Measurements from ENCODE around the gene DCDC1.

The DCDC1 gene

DNA sequence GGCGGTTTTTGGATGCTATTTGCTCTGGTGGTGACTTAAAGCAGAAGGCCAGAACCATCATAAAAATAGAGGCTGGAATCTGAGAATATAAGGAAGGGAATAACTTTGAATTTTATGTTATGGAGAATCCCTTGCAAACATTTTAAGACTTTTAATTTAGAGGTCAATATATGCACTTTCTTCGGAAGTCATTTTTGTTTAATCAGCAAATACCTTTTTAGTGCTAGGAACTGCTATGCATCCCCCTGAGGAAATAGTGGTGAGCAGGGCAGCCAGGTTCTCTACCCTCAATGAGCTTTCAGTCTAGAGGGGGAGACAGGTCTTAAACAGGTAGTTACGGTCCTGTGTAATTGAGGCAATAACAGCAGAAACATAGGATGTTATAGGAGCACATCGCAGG, 516.9 kb downstream of the DCDC1 start:
- DNase-seq (ENCODE audit: low read depth) = no peak

DNA sequence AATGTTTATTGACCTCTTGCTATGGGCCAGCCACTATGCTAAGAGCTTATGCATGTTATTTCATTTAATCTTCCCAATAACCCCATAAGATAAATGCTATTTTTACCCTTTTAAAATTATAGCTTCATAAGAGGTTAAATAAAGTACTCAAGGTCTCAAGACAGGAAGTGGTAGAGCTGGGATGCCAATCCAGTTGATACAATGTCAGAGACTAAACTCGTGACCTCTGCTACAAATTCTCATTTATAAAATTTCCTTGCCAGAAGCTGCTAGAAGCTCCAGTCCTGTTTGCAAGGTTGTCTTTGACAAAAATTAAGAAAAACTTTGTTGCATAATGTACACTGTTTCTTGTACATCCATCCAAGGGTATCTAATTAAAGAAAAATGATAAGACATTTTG, 517.4 kb downstream of the DCDC1 start:
- no peak for DNase-seq (ENCODE audit: low read depth)

DNA sequence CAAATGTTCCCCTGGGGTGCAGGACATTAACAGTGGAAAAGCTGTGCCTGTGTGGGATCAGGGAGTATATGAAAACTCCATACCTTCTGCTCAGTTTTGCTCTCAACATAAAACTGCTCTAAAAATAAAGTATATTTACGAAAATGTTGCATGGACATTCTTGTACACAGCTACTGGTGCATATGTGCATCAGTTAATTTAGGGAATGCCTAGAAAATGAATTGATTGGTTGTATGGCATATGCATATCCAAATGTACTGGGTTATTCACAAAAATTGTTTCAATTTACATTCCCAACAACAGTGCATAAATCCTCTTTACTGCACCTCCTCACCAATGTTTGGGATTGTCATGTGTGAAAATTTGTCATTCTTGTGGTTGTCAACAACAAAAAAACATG, 532.3 kb downstream of the DCDC1 start:
- DNase-seq (ENCODE audit: low read depth) = no peak

DNA sequence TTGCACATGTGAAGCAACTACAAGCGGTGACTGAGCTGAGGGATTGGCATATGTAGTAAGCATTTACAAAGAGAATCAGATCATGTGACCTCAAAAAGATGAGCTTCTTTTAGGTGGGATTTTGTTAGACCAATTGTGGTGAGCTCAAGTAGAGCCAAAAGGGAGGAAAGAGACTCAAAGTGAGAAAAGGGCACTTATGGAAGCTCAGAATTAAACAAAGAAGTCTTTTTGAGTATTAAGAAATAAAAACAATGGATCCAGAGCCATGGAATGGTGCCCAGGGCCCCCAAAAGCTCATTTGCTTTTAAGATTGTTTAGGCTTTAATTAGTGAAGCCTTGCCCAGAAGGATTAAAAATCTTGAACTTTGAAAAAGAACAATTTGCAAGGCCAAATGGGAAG, 536.7 kb downstream of the DCDC1 start:
- DNase-seq (ENCODE audit: low read depth) = no peak

GRCh38 chr11:30830681-30831080, 538.9 kb downstream of the DCDC1 start:
- DNase-seq (ENCODE audit: low read depth) = no peak

DNA sequence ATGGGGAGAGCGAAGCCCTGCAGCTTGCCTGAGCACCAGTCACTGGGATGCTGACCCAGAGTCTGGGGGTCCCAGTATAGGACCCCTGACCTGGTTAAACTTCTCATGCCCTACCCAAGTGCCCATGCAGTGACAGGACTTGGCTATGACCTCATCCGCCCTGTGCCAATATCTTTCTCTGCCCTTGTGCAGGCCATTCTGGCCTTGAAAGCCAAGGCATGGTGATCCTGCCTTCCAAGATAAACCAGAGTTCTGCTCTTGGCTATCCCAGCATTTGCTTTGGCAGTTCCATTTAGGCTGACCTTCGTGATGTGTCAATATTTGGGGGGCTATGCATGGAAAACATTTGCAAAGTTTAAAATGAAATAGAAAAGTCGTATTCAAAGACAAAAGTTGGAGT, 542.6 kb downstream of the DCDC1 start:
- no peak for DNase-seq (ENCODE audit: low read depth)

DNA sequence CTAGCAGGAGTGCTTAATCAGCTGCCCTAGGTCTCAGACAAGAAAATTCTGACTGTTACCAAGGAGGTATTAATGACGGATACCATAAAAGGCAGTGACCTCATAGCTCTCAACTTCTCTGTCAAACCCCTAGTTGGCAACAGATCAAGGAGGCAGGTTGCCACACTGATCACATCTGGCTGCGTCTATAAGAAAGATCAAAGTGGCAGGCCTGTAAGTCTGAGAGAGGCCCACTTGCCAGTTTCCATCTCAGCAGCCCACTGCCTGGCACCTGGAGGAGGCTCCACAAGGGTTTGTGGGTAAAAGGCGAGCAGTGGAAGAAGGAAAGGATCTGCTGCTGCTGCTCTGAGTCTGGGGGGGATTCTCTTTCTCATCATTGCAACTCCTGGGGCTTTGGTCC, 543.8 kb downstream of the DCDC1 start:
- no peak for DNase-seq (ENCODE audit: low read depth)

DNA sequence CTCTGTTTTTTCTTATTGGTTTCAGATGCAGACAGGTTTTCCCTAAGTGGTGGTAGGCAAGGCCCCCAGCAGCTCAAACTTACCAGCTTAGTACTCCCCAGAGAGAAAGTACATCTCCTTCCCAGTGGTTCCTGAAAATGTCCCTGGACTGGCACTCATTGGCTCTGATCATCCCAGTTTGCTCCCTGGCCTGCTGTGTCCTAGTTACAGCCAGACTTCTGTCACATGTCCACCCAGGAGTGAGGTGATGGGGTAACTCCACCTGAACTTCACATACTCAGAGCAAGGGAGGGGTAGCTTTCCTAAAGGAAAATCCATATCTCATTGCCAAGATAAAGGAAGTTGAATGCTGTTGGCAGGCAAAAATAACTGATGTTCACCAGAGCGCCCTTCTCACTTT, 546.4 kb downstream of the DCDC1 start:
- no peak for DNase-seq (ENCODE audit: low read depth)

DNA sequence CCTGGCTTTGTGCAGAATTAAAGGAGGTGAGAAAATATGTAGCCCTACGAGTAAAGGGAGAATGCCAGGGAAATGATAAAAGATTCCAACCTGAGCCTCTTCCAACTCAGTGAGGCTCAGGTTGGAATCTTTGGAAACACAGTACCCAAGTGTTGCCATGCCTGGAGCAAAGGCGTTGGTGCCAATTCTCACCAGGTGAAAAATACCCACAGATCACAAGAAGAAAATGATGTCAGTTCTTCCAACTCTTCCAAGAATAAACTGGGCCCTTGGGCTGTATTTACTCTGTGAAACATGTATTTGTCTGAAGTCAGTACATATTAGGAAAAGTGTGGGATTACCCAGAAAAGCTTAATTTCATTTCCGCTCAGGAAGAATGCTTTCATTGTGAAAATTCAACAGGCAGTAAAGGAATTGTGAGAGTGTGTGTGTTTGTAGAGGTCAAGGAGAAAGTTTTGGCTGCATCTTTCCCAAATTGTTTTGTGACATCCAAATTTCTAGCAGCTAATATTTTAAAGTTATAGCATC, 548.0 kb downstream of the DCDC1 start:
- no peak for DNase-seq (ENCODE audit: low read depth)

- no peak for DNase-seq (ENCODE audit: low read depth)
Observed at GRCh38 chr11:30818721-30819120, 550.8 kb downstream of the DCDC1 start.

DNA sequence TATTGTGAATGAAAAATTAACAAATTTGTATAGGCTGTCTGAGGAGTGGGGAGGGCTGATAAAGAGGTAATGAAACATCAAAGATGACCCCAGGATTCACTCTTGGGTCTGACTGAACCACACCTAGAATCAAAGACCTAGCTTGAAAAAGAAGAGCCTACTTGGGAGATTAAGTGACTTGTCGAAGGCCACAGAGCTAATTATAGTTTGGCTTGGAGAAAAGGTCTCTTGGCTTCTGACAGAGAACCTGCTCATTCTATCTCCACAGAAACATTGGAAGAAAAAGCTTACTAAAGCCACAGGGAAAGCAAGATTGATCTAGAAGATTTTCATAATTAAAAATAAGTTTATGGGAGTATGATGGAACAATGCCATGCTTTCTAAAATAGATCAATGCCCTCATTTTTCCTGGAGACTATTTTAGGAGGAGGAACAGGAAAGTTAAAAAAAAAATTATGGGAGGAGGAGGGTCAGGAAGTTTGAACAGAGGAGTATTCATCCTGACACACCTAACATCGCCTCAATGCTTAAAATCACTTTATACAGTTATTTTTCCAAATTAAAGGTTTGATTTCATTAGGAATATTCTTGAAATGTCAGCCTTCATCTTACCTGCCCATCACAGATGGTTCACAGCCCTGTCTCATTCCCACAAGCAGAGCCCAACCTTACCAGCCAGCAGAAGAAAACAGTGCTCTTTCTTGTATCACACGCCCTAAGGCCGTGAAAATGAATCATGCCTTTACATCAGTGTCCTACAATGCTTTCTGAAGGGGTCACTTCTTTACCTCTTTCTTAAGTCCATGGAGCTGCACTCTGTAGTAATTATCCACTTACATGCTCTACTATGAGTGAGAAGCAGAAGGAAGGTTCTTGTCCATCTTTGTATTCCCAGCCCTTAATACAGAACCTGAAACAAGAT, 552.3 kb downstream of the DCDC1 start:
- DNase-seq (ENCODE audit: low read depth) = no peak

GRCh38 chr11:30815619-30816018, 553.9 kb downstream of the DCDC1 start:
- no peak for DNase-seq (ENCODE audit: low read depth)

GRCh38 chr11:30814737-30815136, 554.8 kb downstream of the DCDC1 start:
- no peak for DNase-seq (ENCODE audit: low read depth)
